HepG2 (cell line): ENCODE data around the gene HNRNPUL1. TPM values are rescaled to one million over a fixed set of nuclear protein-coding genes. Genes with fewer than 3 reads are reported as not detected.

Source experiments
- ATAC-seq: fragments of 200-7000 bp; cut with Tn5 transposase; 3 replicates; pipeline ENCODE4 v1.9.1; 2020; ENCODE audit warnings: mild to moderate bottlenecking, moderate library complexity
- BruUV-seq: library from RNA; stranded (reverse); fragments of 400-500 nt; replicated peaks from 2 replicates; lab custom pipeline; 2021; lab: Mats Ljungman, UMichigan
- CTCF ChIA-PET: fragments of 300-600 bp; formaldehyde crosslinking; extraction: SDS; loops from one replicate; lab custom pipeline; 2021; ENCODE audit warnings: low total read pairs, inconsistent platforms, low intra/inter-chr PET ratio; lab: Yijun Ruan, JAX
- POLR2A ChIA-PET: fragments of 350-600 bp; sonication (Branson Sonifier 250); formaldehyde crosslinking; loops from one replicate; lab custom pipeline; 2020; ENCODE audit warnings: antibody characterized with exemption, inconsistent platforms; lab: Yijun Ruan, JAX
- DNase-seq: peaks from one replicate; pipeline ENCODE4 v3.0.0-alpha.2; 2015; ENCODE audit warnings: low spot score
- FAIRE-seq: peaks from 3 replicates; lab custom pipeline; 2011; peaks lifted over from hg19 to GRCh38; lab: Jason Lieb, UNC
- H2AFZ ChIP-seq: one replicate; pipeline ENCODE4 v1.6.1; 2011; ENCODE audit warnings: low read length, inconsistent platforms
- H3K27ac ChIP-seq: fragments of 300-600 bp; 3 replicates; pipeline ENCODE4 v1.8.0; 2011; ENCODE audit warnings: mixed run types, mild to moderate bottlenecking, mixed read lengths, low read length, inconsistent platforms; ENCODE audit not compliant: insufficient read depth; ENCODE audit errors: extremely low read length
- H3K27me3 ChIP-seq, 2 experiments: fragments of 200-600 bp in 1 of 2; 2 replicates in 1 of 2; 3 replicates in 1 of 2; pipeline versions ENCODE4 v1.6.0 to v1.8.0; 2011; ENCODE audit warnings: low read length in 2 of 2, mild to moderate bottlenecking in 2 of 2, moderate library complexity in 2 of 2, inconsistent platforms in 1 of 2; ENCODE audit not compliant: insufficient read depth in 2 of 2, control insufficient read depth in 1 of 2
- H3K36me3 ChIP-seq, 2 experiments: fragments of 200-600 bp in 1 of 2; replicated peaks in 1 of 2; 2 replicates in 1 of 2; 3 replicates in 1 of 2; pipeline versions ENCODE4 v1.5.1 to v1.8.0; 2011; ENCODE audit warnings: low read length in 2 of 2, inconsistent platforms in 1 of 2; ENCODE audit not compliant: insufficient read depth in 2 of 2, control insufficient read depth in 1 of 2
- H3K4me1 ChIP-seq: 2 replicates; pipeline ENCODE4 v1.5.1; 2012; ENCODE audit warnings: low read length, inconsistent platforms; ENCODE audit not compliant: insufficient read depth
- H3K4me2 ChIP-seq: 2 replicates; pipeline ENCODE4 v1.6.0; 2011; ENCODE audit warnings: low read depth, low read length, inconsistent platforms
- H3K4me3 ChIP-seq, 3 experiments: fragments of 200-600 bp in 1 of 3; sonication (generic), shearing (Covaris generic) in 1 of 3; replicated peaks in 1 of 3; 2 replicates each; pipeline ENCODE4 v1.5.1; 2011 to 2016; ENCODE audit warnings: low read length in 3 of 3, inconsistent platforms in 2 of 3, low read depth in 2 of 3, mild to moderate bottlenecking in 2 of 3, control low read depth in 1 of 3, mixed read lengths in 1 of 3; ENCODE audit not compliant: insufficient read depth in 1 of 3
- H3K79me2 ChIP-seq: one replicate; pipeline ENCODE4 v1.6.1; 2011; ENCODE audit warnings: low read length, inconsistent platforms; ENCODE audit not compliant: insufficient read depth
- H3K9ac ChIP-seq: 2 replicates; pipeline ENCODE4 v1.6.0; 2011; ENCODE audit warnings: mild to moderate bottlenecking, low read depth, low read length, inconsistent platforms; ENCODE audit not compliant: insufficient read depth
- H3K9me3 ChIP-seq: 2 replicates; pipeline ENCODE4 v1.5.1; 2012; ENCODE audit warnings: mild to moderate bottlenecking, low read length
- H4K20me1 ChIP-seq: 2 replicates; pipeline ENCODE4 v1.6.0; 2011; ENCODE audit warnings: inconsistent platforms, mild to moderate bottlenecking, low read length, moderate library complexity; ENCODE audit not compliant: insufficient read depth
- AHR ChIP-seq: IDR thresholded peaks from 2 replicates; pipeline ENCODE4 v1.6.1; 2018; ENCODE audit warnings: missing genetic modification reagents, missing compliant biosample characterization
- MED1 ChIP-seq: sonication (generic); formaldehyde crosslinking; IDR thresholded peaks from 2 replicates; pipeline ENCODE4 v1.4.0; 2020; ENCODE audit warnings: missing genetic modification reagents
- PCBP2 ChIP-seq: fragments of 200-400 bp; formaldehyde crosslinking; optimal IDR thresholded peaks from 2 replicates; pipeline ENCODE3; 2018; ENCODE audit warnings: low read length, low read depth; ENCODE audit not compliant: poor library complexity, severe bottlenecking
- RNF219 ChIP-seq: sonication (generic); formaldehyde crosslinking; IDR thresholded peaks from 2 replicates; pipeline ENCODE4 v1.5.0; 2020; ENCODE audit warnings: mild to moderate bottlenecking, missing genetic modification reagents
- SP5 ChIP-seq: IDR thresholded peaks from 2 replicates; pipeline ENCODE4 v1.6.1; 2016; ENCODE audit warnings: low read depth, borderline replicate concordance
- ZNF251 ChIP-seq: sonication (generic); formaldehyde crosslinking; IDR thresholded peaks from 2 replicates; pipeline ENCODE4 v1.9.0; 2021; ENCODE audit warnings: mild to moderate bottlenecking, missing genetic modification reagents
- ZNF614 ChIP-seq: IDR thresholded peaks from 2 replicates; pipeline ENCODE4 v1.6.1; 2018; ENCODE audit warnings: missing biosample characterization, missing genetic modification reagents, inconsistent platforms, borderline replicate concordance
- ZNF687 ChIP-seq: sonication (generic); formaldehyde crosslinking; IDR thresholded peaks from 2 replicates; pipeline ENCODE4 v1.5.1; 2020; ENCODE audit warnings: mild to moderate bottlenecking, missing genetic modification reagents, moderate library complexity
- ZNF737 ChIP-seq: sonication (generic); formaldehyde crosslinking; IDR thresholded peaks from 2 replicates; pipeline ENCODE4 v1.5.0; 2020; ENCODE audit warnings: missing genetic modification reagents, mild to moderate bottlenecking, borderline replicate concordance
- WGBS: methylation state at CpG from one replicate; pipeline ENCODE4 v1.1.6; 2017; ENCODE audit warnings: low lambda C conversion rate; 5-methylcytosine and 5-hydroxymethylcytosine counted together
- in situ Hi-C: cut with HindIII; loops from 2 replicates; pipeline ENCODE4 v1.10.0; 2017; ENCODE audit warnings: low pct_unique_long_range_greater_than_20kb; ENCODE audit not compliant: extremely low pct_ligation_motif_present
- intact Hi-C: fragments of 100-400 bp; cut with micrococcal nuclease; formaldehyde crosslinking; loops from one replicate; pipeline ENCODE4 v1.10.0; 2022; ENCODE audit not compliant: unreplicated experiment
- polyA plus RNA-seq, 8 experiments: library from polyadenylated mRNA; depleted of rRNA in 3 of 8; stranded (reverse) in 7 of 8; unstranded in 1 of 8; fragments of >200 nt; fragmentation: Illumina TruSeq in 4 of 8; extraction: Trizol in 4 of 8; gene quantifications; 2 replicates each; pipeline versions ENCODE4 v1.2.1 to v1.2.3, GENCODE V29; 2011 to 2016; ENCODE audit warnings: low read depth in 4 of 8, missing spikeins in 1 of 8, mixed read lengths in 1 of 8; ENCODE audit not compliant: insufficient read depth in 1 of 8
- total RNA-seq, 5 experiments: library from RNA; depleted of rRNA; stranded (reverse); fragments of >200 nt; fragmentation: Illumina TruSeq; extraction: Trizol; gene quantifications; 2 replicates each; pipeline ENCODE4 v1.2.3, GENCODE V29; 2016; ENCODE audit warnings: low read depth in 1 of 5
- TF ChIP-seq, protein P1 (sequence below): sonication (generic); formaldehyde crosslinking; IDR thresholded peaks from 2 replicates; pipeline ENCODE4 v1.4.0; 2020; ENCODE audit warnings: low read depth, missing genetic modification reagents
- TF ChIP-seq, protein P2 (sequence below): sonication (generic); formaldehyde crosslinking; IDR thresholded peaks from 2 replicates; pipeline ENCODE4 v1.4.0; 2020; ENCODE audit warnings: missing genetic modification reagents

The HNRNPUL1 gene
- total and polyA plus RNA-seq, 2 of the 13 experiments (the other 11 are each of a cell fraction or from before 2014, with no cell fraction given): 30.9 to 81.7 TPM

DNA sequence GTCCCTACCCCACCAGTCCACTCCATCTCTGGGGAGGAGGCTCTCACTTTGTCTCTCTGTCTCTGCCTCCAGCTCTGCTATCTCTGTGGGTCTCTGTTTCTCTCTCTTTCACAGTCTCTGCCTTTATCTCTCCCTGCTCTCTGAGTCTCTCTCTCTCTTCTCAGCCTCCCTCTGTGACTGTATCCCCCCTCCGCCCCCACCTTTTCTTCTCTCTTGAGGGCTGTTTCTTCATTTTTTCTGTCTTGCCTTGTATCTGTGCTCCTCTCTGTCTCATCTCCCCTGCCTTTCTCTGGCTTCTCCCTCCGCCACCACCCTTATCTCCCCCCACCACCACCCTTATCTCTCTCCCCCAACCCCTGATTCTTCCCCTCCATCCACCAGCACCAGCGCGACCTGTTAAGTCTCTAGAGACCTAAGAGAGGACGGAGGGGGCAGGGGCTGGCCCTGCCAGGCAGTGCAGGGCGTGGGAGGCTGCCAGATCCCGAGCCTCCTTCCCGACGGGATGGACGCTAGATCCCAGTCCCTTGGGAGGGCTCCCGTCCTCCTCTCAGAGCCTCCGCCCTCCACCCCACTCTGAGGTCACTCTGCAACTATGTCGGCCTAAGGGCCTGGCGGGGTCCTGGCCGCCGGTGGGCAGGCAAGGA is 44.1 kb upstream of the HNRNPUL1 start (continued):
- TF ChIP-seq RNF219 (CRISPR knock-in tag) (no peak), MED1 (CRISPR knock-in tag) (no peak), SP5 (no peak), AHR (CRISPR knock-in tag) (no peak), ZNF251 (no peak), ZNF737 (CRISPR knock-in tag) (no peak)

- intact Hi-C loops (no loop called here), in situ Hi-C loops (no loop called here)
- Histone ChIP-seq H4K20me1 (no peaks in the 10 kb centered on the region), H3K79me2 (no peaks in the 10 kb centered on the region), H3K27me3 (peaks cover 0 to 4% of the 10 kb centered on the region in 2 experiments; a peak in 1 of 5 replicates), H3K4me1 (peaks cover 69% of the 10 kb centered on the region), H2AFZ (no peak overlapping the region), H3K4me3 (no peak overlapping the region; a peak in 1 of 6 replicates), H3K27ac (no peak overlapping the region), H3K4me2 (no peak overlapping the region), H3K9ac (no peak overlapping the region), H3K9me3 (no peaks in the 10 kb centered on the region), H3K36me3 (no peaks in the 10 kb centered on the region)
- ATAC-seq (no peak), FAIRE-seq (no peak), DNase-seq (no peak)
- 79% methylated on average over 9 of the region's 9 CpGs for WGBS
- ChIA-PET POLR2A (interaction anchor here (1.2 to 3.0 kb wide), 2 partner anchors 42 to 218 kb away, joined by 3 to 10 read pairs; partner anchors contain the start of gene HNRNPUL1), CTCF (no interaction called here)
- BruUV-seq: no TSS peak
- TF ChIP-seq ZNF614 (CRISPR knock-in tag): no peak
- TF ChIP-seq PCBP2: no peak
- TF ChIP-seq ZNF687 (CRISPR knock-in tag): no peak
- TF ChIP-seq, protein P1, sequence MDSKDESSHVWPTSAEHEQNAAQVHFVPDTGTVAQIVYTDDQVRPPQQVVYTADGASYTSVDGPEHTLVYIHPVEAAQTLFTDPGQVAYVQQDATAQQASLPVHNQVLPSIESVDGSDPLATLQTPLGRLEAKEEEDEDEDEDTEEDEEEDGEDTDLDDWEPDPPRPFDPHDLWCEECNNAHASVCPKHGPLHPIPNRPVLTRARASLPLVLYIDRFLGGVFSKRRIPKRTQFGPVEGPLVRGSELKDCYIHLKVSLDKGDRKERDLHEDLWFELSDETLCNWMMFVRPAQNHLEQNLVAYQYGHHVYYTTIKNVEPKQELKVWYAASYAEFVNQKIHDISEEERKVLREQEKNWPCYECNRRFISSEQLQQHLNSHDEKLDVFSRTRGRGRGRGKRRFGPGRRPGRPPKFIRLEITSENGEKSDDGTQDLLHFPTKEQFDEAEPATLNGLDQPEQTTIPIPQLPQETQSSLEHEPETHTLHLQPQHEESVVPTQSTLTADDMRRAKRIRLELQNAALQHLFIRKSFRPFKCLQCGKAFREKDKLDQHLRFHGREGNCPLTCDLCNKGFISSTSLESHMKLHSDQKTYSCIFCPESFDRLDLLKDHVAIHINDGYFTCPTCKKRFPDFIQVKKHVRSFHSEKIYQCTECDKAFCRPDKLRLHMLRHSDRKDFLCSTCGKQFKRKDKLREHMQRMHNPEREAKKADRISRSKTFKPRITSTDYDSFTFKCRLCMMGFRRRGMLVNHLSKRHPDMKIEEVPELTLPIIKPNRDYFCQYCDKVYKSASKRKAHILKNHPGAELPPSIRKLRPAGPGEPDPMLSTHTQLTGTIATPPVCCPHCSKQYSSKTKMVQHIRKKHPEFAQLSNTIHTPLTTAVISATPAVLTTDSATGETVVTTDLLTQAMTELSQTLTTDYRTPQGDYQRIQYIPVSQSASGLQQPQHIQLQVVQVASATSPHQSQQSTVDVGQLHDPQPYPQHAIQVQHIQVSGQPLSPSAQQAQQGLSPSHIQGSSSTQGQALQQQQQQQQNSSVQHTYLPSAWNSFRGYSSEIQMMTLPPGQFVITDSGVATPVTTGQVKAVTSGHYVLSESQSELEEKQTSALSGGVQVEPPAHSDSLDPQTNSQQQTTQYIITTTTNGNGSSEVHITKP (CRISPR knock-in tag): no peak
- TF ChIP-seq, protein P2, sequence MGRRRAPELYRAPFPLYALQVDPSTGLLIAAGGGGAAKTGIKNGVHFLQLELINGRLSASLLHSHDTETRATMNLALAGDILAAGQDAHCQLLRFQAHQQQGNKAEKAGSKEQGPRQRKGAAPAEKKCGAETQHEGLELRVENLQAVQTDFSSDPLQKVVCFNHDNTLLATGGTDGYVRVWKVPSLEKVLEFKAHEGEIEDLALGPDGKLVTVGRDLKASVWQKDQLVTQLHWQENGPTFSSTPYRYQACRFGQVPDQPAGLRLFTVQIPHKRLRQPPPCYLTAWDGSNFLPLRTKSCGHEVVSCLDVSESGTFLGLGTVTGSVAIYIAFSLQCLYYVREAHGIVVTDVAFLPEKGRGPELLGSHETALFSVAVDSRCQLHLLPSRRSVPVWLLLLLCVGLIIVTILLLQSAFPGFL (CRISPR knock-in tag): no peak
These were observed 43.4 kb upstream of the HNRNPUL1 start for GRCh38 chr19:41220811-41221210.
